Astrocyte (in vitro differentiated cells and primary cell): Measurements from ENCODE around the gene GPR15. TPM values are rescaled to one million over a fixed set of nuclear protein-coding genes. Genes with fewer than 3 reads are reported as not detected.

ENCODE experiments used
- DNase-seq: peaks from one replicate; pipeline ENCODE4 v3.0.0-alpha.2; 2010; ENCODE audit warnings: low read depth
- FAIRE-seq: peaks from 2 replicates; lab custom pipeline; 2011; peaks lifted over from hg19 to GRCh38; lab: Jason Lieb, UNC
- H2AFZ ChIP-seq: 2 replicates; pipeline ENCODE4 v1.6.0; 2012; ENCODE audit warnings: low read depth, low read length, inconsistent platforms
- H3K27ac ChIP-seq: 2 replicates; pipeline ENCODE4 v1.5.1; 2011; ENCODE audit warnings: low read depth, low read length, inconsistent platforms
- H3K27me3 ChIP-seq: 2 replicates; pipeline ENCODE4 v1.6.0; 2011; ENCODE audit warnings: low read length, inconsistent platforms; ENCODE audit not compliant: insufficient read depth
- H3K36me3 ChIP-seq: 2 replicates; pipeline ENCODE4 v1.5.1; 2011; ENCODE audit warnings: low read length, inconsistent platforms; ENCODE audit not compliant: insufficient read depth
- H3K4me1 ChIP-seq: 2 replicates; pipeline ENCODE4 v1.5.1; 2011; ENCODE audit warnings: low read length, inconsistent platforms; ENCODE audit not compliant: insufficient read depth
- H3K4me2 ChIP-seq: 2 replicates; pipeline ENCODE4 v1.6.0; 2012; ENCODE audit warnings: low read length, inconsistent platforms
- H3K4me3 ChIP-seq: 2 replicates; pipeline ENCODE4 v1.5.1; 2011; ENCODE audit warnings: low read depth, mild to moderate bottlenecking, low read length, inconsistent platforms; ENCODE audit not compliant: insufficient read depth
- H3K79me2 ChIP-seq: 2 replicates; pipeline ENCODE4 v1.6.0; 2012; ENCODE audit warnings: mild to moderate bottlenecking, low read length, inconsistent platforms; ENCODE audit not compliant: insufficient read depth
- H3K9ac ChIP-seq: 2 replicates; pipeline ENCODE4 v1.6.0; 2012; ENCODE audit warnings: mild to moderate bottlenecking, low read length, inconsistent platforms
- H3K9me3 ChIP-seq: 2 replicates; pipeline ENCODE4 v1.5.1; 2012; ENCODE audit warnings: low read depth, mild to moderate bottlenecking, low read length, inconsistent platforms; ENCODE audit not compliant: insufficient read depth
- H4K20me1 ChIP-seq: 2 replicates; pipeline ENCODE4 v1.6.0; 2012; ENCODE audit warnings: low read length, inconsistent platforms; ENCODE audit not compliant: insufficient read depth
- H3K27ac Mint-ChIP-seq: one replicate; pipeline ENCODE4 v1.8.0; 2021; ENCODE audit warnings: mild to moderate bottlenecking, mixed read lengths; ENCODE audit not compliant: unreplicated experiment
- H3K27me3 Mint-ChIP-seq: one replicate; pipeline ENCODE4 v1.8.0; 2021; ENCODE audit warnings: low read depth, mixed read lengths; ENCODE audit not compliant: unreplicated experiment
- H3K36me3 Mint-ChIP-seq: one replicate; pipeline ENCODE4 v1.8.0; 2021; ENCODE audit warnings: low read depth, mixed read lengths; ENCODE audit not compliant: unreplicated experiment
- H3K4me1 Mint-ChIP-seq: one replicate; pipeline ENCODE4 v1.8.0; 2021; ENCODE audit warnings: low read depth, mixed read lengths; ENCODE audit not compliant: unreplicated experiment
- H3K4me3 Mint-ChIP-seq: one replicate; pipeline ENCODE4 v1.8.0; 2021; ENCODE audit warnings: mild to moderate bottlenecking, moderate library complexity, mixed read lengths; ENCODE audit not compliant: unreplicated experiment
- H3K9me3 Mint-ChIP-seq: one replicate; pipeline ENCODE4 v1.8.0; 2021; ENCODE audit warnings: mild to moderate bottlenecking, mixed read lengths; ENCODE audit not compliant: unreplicated experiment
- CTCF ChIP-seq: IDR thresholded peaks from 2 replicates; pipeline ENCODE4 v1.5.1; 2011; ENCODE audit warnings: low read depth, mild to moderate bottlenecking, inconsistent platforms, low read length, moderate library complexity; ENCODE audit not compliant: insufficient read depth
- EZH2 ChIP-seq: IDR thresholded peaks from 2 replicates; pipeline ENCODE4 v1.6.1; 2012; ENCODE audit warnings: mild to moderate bottlenecking, low read length, inconsistent platforms; ENCODE audit not compliant: insufficient read depth
- total RNA-seq: library from RNA; stranded (reverse); gene quantifications from 2 replicates; pipeline ENCODE4 v1.2.1, GENCODE V29; 2021

Gene GPR15
- total RNA-seq, 1 donor from 2014 or later: not detected

DNA sequence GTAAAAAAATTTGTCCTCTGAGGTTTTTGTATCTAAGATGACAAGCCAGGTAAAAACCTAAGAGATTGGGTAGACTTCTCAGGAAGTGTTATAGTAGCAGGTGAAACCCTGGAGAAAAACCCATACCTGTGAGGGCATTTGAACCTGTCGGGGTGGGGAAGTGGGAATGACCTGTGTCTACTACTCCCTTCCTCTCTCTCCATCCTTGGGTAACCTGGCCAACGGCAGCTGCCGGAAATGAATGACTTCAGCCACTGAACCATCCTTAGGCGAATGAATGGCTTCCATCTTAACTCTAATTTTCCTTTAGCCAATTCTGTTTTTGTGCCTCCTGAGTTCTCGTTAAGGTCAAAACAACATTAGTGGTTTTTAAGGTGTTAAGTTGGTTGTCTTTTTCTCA, 16.8 kb downstream of the GPR15 start:
- Mint-ChIP-seq H3K27me3 (peaks cover 4% of the 10 kb centered on the region), H3K4me1 (no peaks in the 10 kb centered on the region), H3K9me3 (no peaks in the 10 kb centered on the region), H3K27ac (no peak overlapping the region), H3K4me3 (no peak overlapping the region), H3K36me3 (no peaks in the 10 kb centered on the region)
- no peak overlapping the region for H3K9ac ChIP-seq
- no peaks in the 10 kb centered on the region for H3K9me3 ChIP-seq
- H3K4me2 ChIP-seq: no peak overlapping the region
- no peak overlapping the region for H2AFZ ChIP-seq
- TF ChIP-seq CTCF (no peak), EZH2 (no peak)
- DNase-seq (no peak), FAIRE-seq (no peak)
- H3K27me3 ChIP-seq: peaks cover 6% of the 10 kb centered on the region
- no peak overlapping the region for H3K4me3 ChIP-seq
- no peaks in the 10 kb centered on the region for H4K20me1 ChIP-seq
- H3K4me1 ChIP-seq: no peaks in the 10 kb centered on the region
- no peak overlapping the region for H3K27ac ChIP-seq
- H3K79me2 ChIP-seq: no peaks in the 10 kb centered on the region
- H3K36me3 ChIP-seq: no peaks in the 10 kb centered on the region

DNA sequence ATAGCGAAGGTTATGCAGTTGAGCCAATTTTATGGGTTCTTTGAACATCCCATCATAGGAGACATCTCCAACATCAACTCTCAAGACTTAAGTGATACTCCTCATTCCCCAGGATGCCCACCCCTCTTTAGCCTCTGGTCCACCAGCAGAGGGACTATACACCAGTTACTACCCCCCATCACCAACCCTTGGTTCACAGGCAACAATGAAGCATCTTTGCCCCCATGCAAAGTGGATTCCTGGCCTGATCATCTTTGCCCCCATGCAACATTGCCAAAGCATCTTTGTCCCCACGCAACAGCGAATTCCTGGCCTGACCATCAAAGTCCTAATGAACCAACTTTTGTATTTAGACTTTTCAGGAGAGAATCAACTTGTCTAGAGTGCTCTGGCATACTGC, 19.1 kb downstream of the GPR15 start:
- Histone ChIP-seq H3K9ac (no peak overlapping the region), H3K27me3 (peaks cover 6% of the 10 kb centered on the region), H3K9me3 (no peaks in the 10 kb centered on the region), H3K4me1 (no peaks in the 10 kb centered on the region), H3K36me3 (no peaks in the 10 kb centered on the region), H2AFZ (no peak overlapping the region), H4K20me1 (no peaks in the 10 kb centered on the region), H3K4me2 (no peak overlapping the region), H3K79me2 (no peaks in the 10 kb centered on the region), H3K27ac (no peak overlapping the region), H3K4me3 (no peak overlapping the region)
- H3K4me3 Mint-ChIP-seq: no peak overlapping the region
- TF ChIP-seq EZH2 (no peak), CTCF (no peak)
- DNase-seq: no peak
- H3K27ac Mint-ChIP-seq: no peak overlapping the region
- FAIRE-seq: no peak
- no peaks in the 10 kb centered on the region for H3K9me3 Mint-ChIP-seq
- no peaks in the 10 kb centered on the region for H3K4me1 Mint-ChIP-seq
- peaks cover 4% of the 10 kb centered on the region for H3K27me3 Mint-ChIP-seq
- no peaks in the 10 kb centered on the region for H3K36me3 Mint-ChIP-seq

GRCh38 chr3:98551236-98551635, 19.5 kb downstream of the GPR15 start:
- no peaks in the 10 kb centered on the region for H3K79me2 ChIP-seq
- TF ChIP-seq EZH2: no peak
- no peak for TF ChIP-seq CTCF
- H3K27ac ChIP-seq: no peak overlapping the region
- no peaks in the 10 kb centered on the region for H3K36me3 ChIP-seq
- H4K20me1 ChIP-seq: no peaks in the 10 kb centered on the region
- no peaks in the 10 kb centered on the region for H3K4me1 Mint-ChIP-seq
- no peak overlapping the region for H3K4me2 ChIP-seq
- no peak overlapping the region for H3K9ac ChIP-seq
- no peak overlapping the region for H2AFZ ChIP-seq
- DNase-seq (no peak), FAIRE-seq (no peak)
- no peak overlapping the region for H3K4me3 Mint-ChIP-seq
- no peak overlapping the region for H3K4me3 ChIP-seq
- H3K4me1 ChIP-seq: no peaks in the 10 kb centered on the region
- no peaks in the 10 kb centered on the region for H3K9me3 Mint-ChIP-seq
- peaks cover 4% of the 10 kb centered on the region for H3K27me3 Mint-ChIP-seq
- no peak overlapping the region for H3K27ac Mint-ChIP-seq
- H3K36me3 Mint-ChIP-seq: no peaks in the 10 kb centered on the region
- peaks cover 9% of the 10 kb centered on the region for H3K27me3 ChIP-seq
- H3K9me3 ChIP-seq: no peaks in the 10 kb centered on the region
